OCI-LY7 (cell line): ENCODE measurements around the gene RIN1. TPM values are rescaled to one million over a fixed set of nuclear protein-coding genes. Genes with fewer than 3 reads are reported as not detected.

Experiments used
- BruUV-seq: library from RNA; stranded (reverse); fragments of 400-500 nt; replicated peaks from 2 replicates; lab custom pipeline; 2021; lab: Mats Ljungman, UMichigan
- CTCF ChIA-PET: fragments of 300-600 bp; sonication (Branson Sonifier 250); formaldehyde crosslinking; loops from one replicate; lab custom pipeline; 2022; ENCODE audit warnings: antibody characterized with exemption; ENCODE audit not compliant: unreplicated experiment; lab: Charles Lee
- POLR2A ChIA-PET: fragments of 300-600 bp; sonication (Branson Sonifier 250); formaldehyde crosslinking; loops from one replicate; lab custom pipeline; 2022; ENCODE audit warnings: antibody characterized with exemption; lab: Charles Lee
- DNase-seq: peaks from one replicate; pipeline ENCODE4 v3.0.0-alpha.2; 2015; ENCODE audit warnings: low spot score
- H2AFZ ChIP-seq: fragments of 200-600 bp; sonication (generic), shearing (Covaris generic); 2 replicates; pipeline ENCODE4 v1.6.1; 2014; ENCODE audit warnings: mild to moderate bottlenecking, antibody characterized with exemption, low read length, moderate library complexity
- H3K27ac ChIP-seq: fragments of 200-600 bp; sonication (generic); 2 replicates; pipeline ENCODE4 v1.5.1; 2014; ENCODE audit warnings: mixed run types, low read depth, mild to moderate bottlenecking, moderate library complexity, low read length, inconsistent platforms; ENCODE audit not compliant: poor library complexity, severe bottlenecking
- H3K36me3 ChIP-seq: fragments of 200-600 bp; sonication (generic); 2 replicates; pipeline ENCODE4 v1.6.1; 2014; ENCODE audit warnings: mild to moderate bottlenecking, antibody characterized with exemption, low read length, moderate library complexity, mixed read lengths; ENCODE audit not compliant: insufficient read depth
- H3K4me1 ChIP-seq: fragments of 200-600 bp; sonication (generic); 2 replicates; pipeline ENCODE4 v1.5.1; 2014; ENCODE audit warnings: mild to moderate bottlenecking, low read length; ENCODE audit not compliant: insufficient read depth, poor library complexity, severe bottlenecking
- H3K4me2 ChIP-seq: fragments of 200-600 bp; sonication (generic); 2 replicates; pipeline ENCODE4 v1.6.1; 2014; ENCODE audit warnings: mild to moderate bottlenecking, low read length
- H3K4me3 ChIP-seq: fragments of 200-600 bp; sonication (generic); 2 replicates; pipeline ENCODE4 v1.5.1; 2014; ENCODE audit warnings: mild to moderate bottlenecking, low read depth, low read length; ENCODE audit not compliant: poor library complexity, severe bottlenecking
- H3K79me2 ChIP-seq: fragments of 200-600 bp; sonication (generic); 2 replicates; pipeline ENCODE4 v1.6.1; 2016; ENCODE audit warnings: low read depth, mild to moderate bottlenecking, low read length, moderate library complexity, mixed read lengths; ENCODE audit not compliant: insufficient read depth
- H3K9me2 ChIP-seq: fragments of 200-600 bp; sonication (generic); 2 replicates; pipeline ENCODE4 v1.6.1; 2016; ENCODE audit warnings: mild to moderate bottlenecking, low read length, mixed read lengths; ENCODE audit not compliant: insufficient read depth
- H3K9me3 ChIP-seq: fragments of 200-600 bp; sonication (generic); 2 replicates; pipeline ENCODE4 v1.6.1; 2014; ENCODE audit warnings: mild to moderate bottlenecking, mixed run types, low read length, mixed read lengths
- H4K20me1 ChIP-seq: fragments of 200-600 bp; sonication (generic); 2 replicates; pipeline ENCODE4 v1.6.1; 2014; ENCODE audit warnings: mild to moderate bottlenecking, antibody characterized with exemption, low read length, moderate library complexity, mixed read lengths; ENCODE audit not compliant: insufficient read depth
- EZH2phosphoT487 ChIP-seq: fragments of 200-600 bp; sonication (generic); IDR thresholded peaks from 2 replicates; pipeline ENCODE4 v1.6.1; 2018; ENCODE audit warnings: low read depth, borderline replicate concordance, mild to moderate bottlenecking, mixed run types, antibody characterized with exemption, low read length, moderate library complexity, mixed read lengths
- intact Hi-C: fragments of 100-400 bp; cut with micrococcal nuclease; formaldehyde crosslinking; loops from one replicate; pipeline ENCODE4 v1.10.0; 2022; ENCODE audit not compliant: unreplicated experiment
- total RNA-seq, 2 experiments: library from RNA; depleted of rRNA in 1 of 2; stranded (reverse); fragments of >200 nt in 1 of 2; shearing (Covaris generic) in 1 of 2; gene quantifications; 2 replicates each; pipeline ENCODE4 v1.2.3, GENCODE V29; 2014 to 2022
- TF ChIP-seq, protein P1 (sequence below): fragments of 200-600 bp; sonication (generic); conservative IDR thresholded peaks from 2 replicates; pipeline ENCODE4 v1.5.1; 2014; ENCODE audit warnings: mild to moderate bottlenecking, antibody characterized with exemption, low read length, moderate library complexity, mixed read lengths

RIN1 gene
- total RNA-seq, 2 experiments from 2014 or later: 1.6 to 2.9 TPM

- Histone ChIP-seq H3K9me2 (no peaks in the 10 kb centered on the region), H4K20me1 (no peaks in the 10 kb centered on the region), H3K4me2 (no peak overlapping the region), H3K9me3 (no peaks in the 10 kb centered on the region), H2AFZ (no peak overlapping the region), H3K79me2 (peaks cover 8% of the 10 kb centered on the region), H3K36me3 (peaks cover 90% of the 10 kb centered on the region), H3K27ac (no peak overlapping the region), H3K4me1 (peaks cover 7% of the 10 kb centered on the region), H3K4me3 (no peak overlapping the region)
- no TSS peak for BruUV-seq
- intact Hi-C loops: no loop called here
- TF ChIP-seq, protein P1, sequence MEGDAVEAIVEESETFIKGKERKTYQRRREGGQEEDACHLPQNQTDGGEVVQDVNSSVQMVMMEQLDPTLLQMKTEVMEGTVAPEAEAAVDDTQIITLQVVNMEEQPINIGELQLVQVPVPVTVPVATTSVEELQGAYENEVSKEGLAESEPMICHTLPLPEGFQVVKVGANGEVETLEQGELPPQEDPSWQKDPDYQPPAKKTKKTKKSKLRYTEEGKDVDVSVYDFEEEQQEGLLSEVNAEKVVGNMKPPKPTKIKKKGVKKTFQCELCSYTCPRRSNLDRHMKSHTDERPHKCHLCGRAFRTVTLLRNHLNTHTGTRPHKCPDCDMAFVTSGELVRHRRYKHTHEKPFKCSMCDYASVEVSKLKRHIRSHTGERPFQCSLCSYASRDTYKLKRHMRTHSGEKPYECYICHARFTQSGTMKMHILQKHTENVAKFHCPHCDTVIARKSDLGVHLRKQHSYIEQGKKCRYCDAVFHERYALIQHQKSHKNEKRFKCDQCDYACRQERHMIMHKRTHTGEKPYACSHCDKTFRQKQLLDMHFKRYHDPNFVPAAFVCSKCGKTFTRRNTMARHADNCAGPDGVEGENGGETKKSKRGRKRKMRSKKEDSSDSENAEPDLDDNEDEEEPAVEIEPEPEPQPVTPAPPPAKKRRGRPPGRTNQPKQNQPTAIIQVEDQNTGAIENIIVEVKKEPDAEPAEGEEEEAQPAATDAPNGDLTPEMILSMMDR: no peak
- no peak for TF ChIP-seq EZH2phosphoT487
- DNase-seq: no peak
- CTCF ChIA-PET: no interaction called here
- POLR2A ChIA-PET: no interaction called here
Observed at GRCh38 chr11:66365166-66365565, 28.9 kb upstream of the RIN1 start.

GRCh38 chr11:66363805-66364535 lies 27.7 kb upstream of the RIN1 start:
- Histone ChIP-seq H2AFZ (no peak overlapping the region), H3K4me3 (no peak overlapping the region), H3K4me2 (no peak overlapping the region), H3K36me3 (peaks cover 78% of the 10 kb centered on the region), H3K79me2 (no peaks in the 10 kb centered on the region), H3K4me1 (no peaks in the 10 kb centered on the region), H3K9me3 (no peaks in the 10 kb centered on the region), H4K20me1 (no peaks in the 10 kb centered on the region), H3K27ac (no peak overlapping the region), H3K9me2 (no peaks in the 10 kb centered on the region)
- ChIA-PET POLR2A (interaction anchor here (0.7 to 1.1 kb wide), 2 partner anchors 20 to 75 kb away, joined by 4 read pairs; partner anchors contain the start of gene YIF1A), CTCF (interaction anchor here (0.5 to 1.1 kb wide), 3 partner anchors 8 to 1023 kb away, joined by 3 read pairs; no protein-coding TSS in a partner anchor)
- peak; percentile 55 for DNase-seq
- TF ChIP-seq, protein P1: peak; percentile 96
- no peak for TF ChIP-seq EZH2phosphoT487
- BruUV-seq: no TSS peak
- intact Hi-C loops: no loop called here

- ChIA-PET POLR2A (no interaction called here), CTCF (interaction anchor here (0.5 to 1.1 kb wide), 3 partner anchors 9 to 1024 kb away, joined by 3 read pairs; no protein-coding TSS in a partner anchor)
- no peak overlapping the region for H2AFZ ChIP-seq
- no peak overlapping the region for H3K4me3 ChIP-seq
- H3K9me3 ChIP-seq: no peaks in the 10 kb centered on the region
- TF ChIP-seq, protein P1: no peak
- TF ChIP-seq EZH2phosphoT487: no peak
- no peaks in the 10 kb centered on the region for H4K20me1 ChIP-seq
- H3K27ac ChIP-seq: no peak overlapping the region
- no peaks in the 10 kb centered on the region for H3K9me2 ChIP-seq
- no TSS peak for BruUV-seq
- no peaks in the 10 kb centered on the region for H3K4me1 ChIP-seq
- peaks cover 73% of the 10 kb centered on the region for H3K36me3 ChIP-seq
- no peak overlapping the region for H3K4me2 ChIP-seq
- DNase-seq: no peak
- intact Hi-C loops: no loop called here
- no peaks in the 10 kb centered on the region for H3K79me2 ChIP-seq
Observed at GRCh38 chr11:66363187-66363601, 27.0 kb upstream of the RIN1 start.
